Measurements from ENCODE around the gene AIMP1. TPM values are rescaled to one million over a fixed set of nuclear protein-coding genes. Genes with fewer than 3 reads are reported as not detected.

The AIMP1 gene
- total and polyA plus RNA-seq, 12 donors: 7.3 to 75.2 (median 37.0) TPM

DNA sequence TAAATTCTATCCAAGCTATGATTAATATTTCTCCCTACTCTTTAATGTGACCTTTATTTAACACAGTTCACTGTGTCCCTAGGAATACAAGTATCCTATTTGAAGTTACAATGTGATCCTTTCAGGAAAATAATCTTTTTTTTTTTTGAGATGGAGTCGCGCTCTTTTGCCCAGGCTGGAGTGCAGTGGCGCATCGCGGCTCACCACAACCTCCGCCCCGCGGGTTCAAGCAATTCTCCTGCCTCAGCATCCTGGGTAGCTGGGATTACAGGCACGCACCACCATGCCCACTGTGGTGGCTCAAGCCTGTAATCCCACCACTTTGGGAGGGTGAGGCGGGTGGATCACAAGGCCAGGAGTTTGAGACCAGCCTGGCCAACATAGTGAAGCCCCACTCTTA, 22.3 kb upstream of the AIMP1 start:
- no peak for DNase-seq
- TF ChIP-seq, protein P1, sequence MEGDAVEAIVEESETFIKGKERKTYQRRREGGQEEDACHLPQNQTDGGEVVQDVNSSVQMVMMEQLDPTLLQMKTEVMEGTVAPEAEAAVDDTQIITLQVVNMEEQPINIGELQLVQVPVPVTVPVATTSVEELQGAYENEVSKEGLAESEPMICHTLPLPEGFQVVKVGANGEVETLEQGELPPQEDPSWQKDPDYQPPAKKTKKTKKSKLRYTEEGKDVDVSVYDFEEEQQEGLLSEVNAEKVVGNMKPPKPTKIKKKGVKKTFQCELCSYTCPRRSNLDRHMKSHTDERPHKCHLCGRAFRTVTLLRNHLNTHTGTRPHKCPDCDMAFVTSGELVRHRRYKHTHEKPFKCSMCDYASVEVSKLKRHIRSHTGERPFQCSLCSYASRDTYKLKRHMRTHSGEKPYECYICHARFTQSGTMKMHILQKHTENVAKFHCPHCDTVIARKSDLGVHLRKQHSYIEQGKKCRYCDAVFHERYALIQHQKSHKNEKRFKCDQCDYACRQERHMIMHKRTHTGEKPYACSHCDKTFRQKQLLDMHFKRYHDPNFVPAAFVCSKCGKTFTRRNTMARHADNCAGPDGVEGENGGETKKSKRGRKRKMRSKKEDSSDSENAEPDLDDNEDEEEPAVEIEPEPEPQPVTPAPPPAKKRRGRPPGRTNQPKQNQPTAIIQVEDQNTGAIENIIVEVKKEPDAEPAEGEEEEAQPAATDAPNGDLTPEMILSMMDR (IDR thresholded peaks at IDR 0.05): no peak
- no peak for TF ChIP-seq POLR2A (IDR thresholded peaks at IDR 0.05)

DNA sequence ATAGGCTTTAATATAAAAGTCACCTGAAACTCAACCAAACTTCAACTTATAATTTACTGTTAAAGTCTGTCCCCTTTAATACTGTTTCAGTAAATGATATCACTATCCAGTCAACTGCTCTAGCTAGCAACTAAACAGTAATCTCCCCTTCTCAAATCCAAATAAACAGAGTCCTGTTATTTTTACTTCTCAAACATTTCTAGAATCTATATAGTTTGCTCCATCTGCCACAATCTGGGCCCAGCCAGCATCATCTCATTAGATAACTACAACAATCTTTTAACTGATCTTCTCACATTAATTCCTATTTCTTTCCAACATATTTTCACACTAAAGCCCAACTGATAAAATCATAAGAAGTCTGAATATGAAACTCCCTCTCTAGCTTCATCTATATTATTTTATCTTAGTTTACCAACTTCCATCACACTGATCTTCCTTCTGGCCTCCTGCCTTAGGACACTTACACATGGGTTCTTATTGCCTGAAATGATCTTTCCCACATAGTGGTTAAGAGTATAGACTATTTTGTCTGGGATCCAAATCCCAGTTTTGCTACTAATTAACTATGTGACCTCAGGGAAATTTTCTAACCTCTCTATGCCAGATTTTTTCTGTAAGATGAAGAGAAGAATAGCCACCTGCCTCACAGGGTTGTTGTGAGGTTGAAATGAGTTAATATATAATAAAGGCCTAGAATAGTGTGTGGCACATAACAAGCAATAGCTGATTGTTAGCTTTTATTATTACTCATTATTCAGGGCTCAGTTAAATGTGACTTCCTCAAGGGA, 18.9 kb upstream of the AIMP1 start:
- no peak for DNase-seq
- no peak for TF ChIP-seq POLR2A (IDR thresholded peaks at IDR 0.05)
- TF ChIP-seq, protein P1 (IDR thresholded peaks at IDR 0.05): no peak
- intact Hi-C loops (cut with DNase I): no loop called here
- Histone ChIP-seq H3K36me3 (replicated peaks in 1 of 2) (peaks cover 0 to 16% of the 10 kb centered on the region in 2 donors), H3K27me3 (no peaks in the 10 kb centered on the region), H3K4me1 (replicated peaks in 1 of 2) (no peaks in the 10 kb centered on the region), H3K4me3 (no peak overlapping the region), H3K9me3 (replicated peaks in 1 of 3) (no peaks in the 10 kb centered on the region), H3K27ac (no peak overlapping the region)

More for the DNA sequence above, 22.3 kb upstream of the AIMP1 start:
- Histone ChIP-seq H3K36me3 (replicated peaks in 1 of 2) (peaks cover 0 to 16% of the 10 kb centered on the region in 2 donors), H3K27me3 (no peaks in the 10 kb centered on the region), H3K27ac (no peak overlapping the region), H3K9me3 (replicated peaks in 1 of 3) (no peaks in the 10 kb centered on the region), H3K4me1 (replicated peaks in 1 of 2) (no peaks in the 10 kb centered on the region), H3K4me3 (no peak overlapping the region)
- intact Hi-C loops (cut with DNase I): no loop called here
- WGBS, 4 donors: 95 to 99% (median 99%) methylated on average over 10 of the region's 10 CpGs

- intact Hi-C loops (cut with DNase I): no loop called here
- TF ChIP-seq, protein P1 (IDR thresholded peaks at IDR 0.05): no peak
- no peak for TF ChIP-seq POLR2A (IDR thresholded peaks at IDR 0.05)
- Histone ChIP-seq H3K27me3 (no peaks in the 10 kb centered on the region), H3K4me1 (replicated peaks in 1 of 2) (no peaks in the 10 kb centered on the region), H3K4me3 (no peak overlapping the region), H3K9me3 (replicated peaks in 1 of 3) (no peaks in the 10 kb centered on the region), H3K36me3 (replicated peaks in 1 of 2) (no peaks in the 10 kb centered on the region), H3K27ac (no peak overlapping the region)
- WGBS, 4 donors: 84 to 93% (median 90%) methylated on average over 4 of the region's 4 CpGs
- no peak for DNase-seq
Measured at GRCh38 chr4:106299977-106300376, 16.4 kb upstream of the AIMP1 start.

DNA sequence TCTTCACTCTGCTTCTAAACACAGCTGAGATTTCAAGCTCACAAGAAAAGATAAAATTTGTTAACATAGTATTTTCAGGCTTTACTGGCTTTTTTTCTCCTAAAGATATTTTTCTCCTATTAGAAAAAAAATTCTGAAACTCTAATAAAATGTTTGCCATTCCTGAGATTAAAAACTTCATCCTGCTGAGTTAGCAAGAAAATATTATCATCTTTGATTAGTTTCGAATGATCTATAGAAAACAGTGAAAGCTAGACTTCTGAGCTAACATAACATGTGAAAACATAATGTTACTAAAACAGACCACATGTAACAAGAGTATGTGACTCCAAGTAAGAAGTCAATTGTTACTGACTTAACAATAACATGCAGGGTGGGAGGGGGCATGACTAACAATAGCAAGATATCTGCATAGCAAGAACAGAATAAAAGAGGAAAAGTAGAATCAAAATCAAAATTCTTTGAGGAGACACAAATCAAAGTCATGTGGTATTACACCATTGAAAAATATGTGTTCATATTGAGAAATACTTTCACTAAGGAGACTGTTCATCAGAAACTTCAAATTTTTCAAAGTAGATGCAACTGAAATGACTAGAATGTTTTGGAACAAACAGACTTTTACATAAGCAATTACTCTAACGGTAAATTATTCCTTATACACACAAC, 14.8 kb upstream of the AIMP1 start:
- Histone ChIP-seq H3K4me3 (no peak overlapping the region), H3K27ac (no peak overlapping the region), H3K36me3 (replicated peaks in 1 of 2) (no peaks in the 10 kb centered on the region), H3K4me1 (replicated peaks in 1 of 2) (no peaks in the 10 kb centered on the region), H3K9me3 (replicated peaks in 1 of 3) (no peaks in the 10 kb centered on the region), H3K27me3 (no peaks in the 10 kb centered on the region)
- no peak for TF ChIP-seq POLR2A (IDR thresholded peaks at IDR 0.05)
- TF ChIP-seq, protein P1 (IDR thresholded peaks at IDR 0.05): no peak
- intact Hi-C loops (cut with DNase I): no loop called here
- 79 to 88% (median 82%) methylated on average over 2 of the region's 2 CpGs for WGBS, 4 donors
- no peak for DNase-seq

Measured in adrenal gland (tissue), 12 donors.